NOMO-1 (cell line): ENCODE results near the gene GPR148.

ENCODE experiments used
- DNase-seq, 2 experiments: peaks; one replicate each; lab custom pipeline; 2025; ENCODE audit not compliant: unreplicated experiment in 2 of 2; lab: John Stamatoyannopoulos, UW

Gene GPR148

DNA sequence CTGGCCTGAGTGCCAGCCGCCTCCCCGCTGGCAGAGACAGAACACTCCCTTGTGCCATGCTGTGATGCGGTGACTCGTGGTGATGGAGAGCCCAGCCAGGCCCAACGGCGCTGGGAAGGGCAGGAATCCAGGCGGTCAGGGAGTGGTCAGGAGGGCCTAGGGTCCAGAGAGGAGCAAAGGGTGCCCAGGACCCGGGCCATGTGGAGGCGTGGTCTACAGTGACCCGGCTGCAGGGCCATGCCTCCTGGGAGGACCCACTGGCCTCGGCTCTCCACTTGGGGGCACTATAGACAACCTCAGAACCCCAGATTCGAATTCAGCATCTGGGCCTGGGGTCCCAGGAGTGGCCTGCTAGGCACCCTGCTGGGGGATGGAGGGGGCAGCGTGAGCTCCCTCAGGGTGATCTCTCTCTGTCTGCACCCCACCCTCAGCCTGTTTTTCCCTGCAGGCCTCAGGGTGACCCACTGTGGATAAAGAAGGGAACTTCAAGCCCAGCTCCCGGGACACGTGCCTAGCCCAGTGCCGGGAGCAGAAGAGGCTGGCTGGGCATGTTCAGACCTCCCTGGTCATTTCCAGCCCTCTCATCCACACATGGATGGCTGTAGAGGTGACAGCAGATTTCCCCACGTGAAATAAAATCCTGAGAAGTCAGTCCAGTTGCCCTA lies 39.5 kb downstream of the GPR148 start:
- DNase-seq: no peak

DNA sequence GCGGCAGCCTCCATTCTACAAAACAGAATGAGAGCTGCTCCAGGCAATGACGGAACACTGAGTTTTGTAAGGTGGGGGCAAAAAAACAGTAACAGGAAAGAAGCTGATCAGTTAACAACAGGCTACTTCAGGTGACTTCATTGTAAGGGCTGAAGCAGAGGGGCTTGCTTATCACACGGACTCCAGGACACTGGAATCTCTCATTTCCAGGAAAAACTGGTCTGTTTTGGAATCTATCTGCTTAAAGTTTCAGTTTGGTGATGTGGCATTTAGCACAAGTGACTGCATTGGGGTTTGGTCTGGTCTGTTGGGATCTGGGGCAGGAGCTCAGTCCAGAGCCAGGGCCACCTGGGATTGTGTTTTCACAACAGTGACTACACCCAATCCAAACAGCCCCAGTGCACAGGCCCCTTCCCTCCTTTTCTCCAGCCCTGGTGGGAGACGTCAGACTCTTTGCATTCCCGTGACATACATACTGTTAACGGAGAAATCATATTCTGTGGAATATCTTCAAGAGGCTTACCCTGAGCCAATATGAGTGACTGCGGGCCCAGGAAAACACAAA lies 40.6 kb downstream of the GPR148 start:
- no peak for DNase-seq

DNA sequence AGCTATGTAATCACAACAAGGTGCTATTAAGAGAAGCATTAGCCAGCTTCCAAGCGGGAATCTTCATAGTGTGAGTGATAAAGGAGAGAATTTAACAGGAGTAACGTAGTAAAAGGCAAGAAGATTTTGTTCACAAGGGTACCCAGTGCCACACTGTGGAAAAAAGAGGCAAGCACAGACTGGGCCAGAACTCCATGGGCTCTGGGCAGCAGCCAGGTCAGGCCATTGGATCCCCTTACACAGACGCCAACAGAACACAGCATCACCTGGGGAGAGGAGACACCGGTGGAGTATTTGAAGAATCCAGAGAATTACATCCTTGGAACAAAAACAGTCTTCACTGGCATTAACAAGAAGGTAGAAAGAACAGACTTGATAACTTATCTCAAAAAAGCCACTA lies 47.7 kb downstream of the GPR148 start:
- DNase-seq: no peak

DNA sequence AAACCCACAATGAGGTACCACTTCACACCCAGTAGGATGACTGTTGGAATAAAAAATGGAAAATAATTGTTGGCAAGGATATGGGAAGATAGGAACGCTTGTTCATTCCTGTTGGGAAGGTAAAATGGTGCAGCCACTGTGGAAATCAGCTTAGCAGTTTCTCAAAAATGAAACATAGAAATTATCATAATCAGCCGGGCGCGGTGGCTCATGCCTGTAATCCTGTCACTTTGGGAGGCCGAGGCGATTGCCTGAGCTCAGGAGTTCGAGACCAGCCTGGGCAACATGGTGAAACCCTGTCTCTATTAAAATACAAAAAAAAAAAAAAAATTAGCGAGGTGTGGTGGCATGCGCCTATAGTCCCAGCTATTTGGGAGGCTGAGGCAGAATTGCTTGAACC lies 49.9 kb downstream of the GPR148 start:
- no peak for DNase-seq
